ENCODE results near the gene TENM4. TPM values are rescaled to one million over a fixed set of nuclear protein-coding genes. Genes with fewer than 3 reads are reported as not detected.

Gene TENM4
- polyA plus RNA-seq, 3 donors = 0.31 to 1.7 TPM; not detected in 1

DNA sequence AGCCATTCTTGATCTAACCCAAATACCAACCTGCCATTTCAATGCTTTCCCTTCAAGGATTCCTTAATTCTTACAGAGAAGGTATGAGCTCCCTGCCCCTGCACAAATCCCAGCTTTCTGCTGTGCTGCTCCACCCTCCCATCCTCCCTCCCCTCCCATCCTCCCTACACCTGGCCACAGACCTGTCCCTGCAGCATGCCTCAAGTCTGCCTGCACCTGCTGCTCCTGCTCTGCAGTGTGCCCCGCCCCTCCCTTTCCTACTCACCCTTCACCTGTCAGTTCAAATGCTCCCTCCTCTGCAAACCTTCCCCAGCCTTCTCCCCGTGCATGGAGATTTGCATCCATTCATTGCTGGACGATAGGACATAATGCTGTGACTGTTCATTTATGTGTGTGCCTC, 726.3 kb downstream of the TENM4 start:
- Histone ChIP-seq H2AFZ (ENCODE audit: insufficient read depth, low read depth, low read length, poor library complexity, severe bottlenecking) (no peak overlapping the region), H4K20me1 (ENCODE audit: insufficient read depth, low read length) (no peaks in the 10 kb centered on the region), H3K36me3 (replicated peaks in 1 of 2; ENCODE audit: control insufficient read depth in 1 of 2, insufficient read depth in 2 of 2, low read length in 2 of 2) (no peaks in the 10 kb centered on the region), H3K4me2 (replicated peaks; ENCODE audit: extremely low read depth, low read length, poor library complexity, severe bottlenecking) (no peak overlapping the region), H3K27ac (ENCODE audit: low read depth in 1 of 2, low read length in 2 of 2) (no peak overlapping the region), H3K4me3 (replicated peaks in 1 of 3; ENCODE audit: low read depth in 2 of 3, low read length in 3 of 3) (no peak overlapping the region), H3K27me3 (ENCODE audit: control insufficient read depth in 2 of 2, insufficient read depth in 2 of 2, low read length in 2 of 2) (no peaks in the 10 kb centered on the region), H3K79me2 (ENCODE audit: insufficient read depth, low read length) (no peaks in the 10 kb centered on the region), H3K9ac (ENCODE audit: insufficient read depth, low read length, poor library complexity, severe bottlenecking) (no peak overlapping the region), H3K9me3 (replicated peaks in 1 of 2; ENCODE audit: control insufficient read depth in 1 of 2, insufficient read depth in 1 of 2, low read length in 2 of 2) (no peaks in the 10 kb centered on the region), H3K4me1 (ENCODE audit: control insufficient read depth in 1 of 2, insufficient read depth in 2 of 2, low read length in 2 of 2) (no peaks in the 10 kb centered on the region)
- WGBS (ENCODE audit: insufficient coverage) = 54% methylated on average over 1 of the region's 3 CpGs
- Mint-ChIP-seq H3K27me3 (ENCODE audit: low read depth in 3 of 3) (peaks cover 9 to 11% (median 10%) of the 10 kb centered on the region in 3 donors), H3K9me3 (no peaks in the 10 kb centered on the region), H3K27ac (no peak overlapping the region), H3K4me1 (no peaks in the 10 kb centered on the region), H3K4me3 (peak overlapping the region in 1 of 2 donors; percentile 32), H3K36me3 (no peaks in the 10 kb centered on the region)
- DNase-seq = no peak
- intact Hi-C loops (cut with micrococcal nuclease) = no loop called here
- TF ChIP-seq, protein P1, sequence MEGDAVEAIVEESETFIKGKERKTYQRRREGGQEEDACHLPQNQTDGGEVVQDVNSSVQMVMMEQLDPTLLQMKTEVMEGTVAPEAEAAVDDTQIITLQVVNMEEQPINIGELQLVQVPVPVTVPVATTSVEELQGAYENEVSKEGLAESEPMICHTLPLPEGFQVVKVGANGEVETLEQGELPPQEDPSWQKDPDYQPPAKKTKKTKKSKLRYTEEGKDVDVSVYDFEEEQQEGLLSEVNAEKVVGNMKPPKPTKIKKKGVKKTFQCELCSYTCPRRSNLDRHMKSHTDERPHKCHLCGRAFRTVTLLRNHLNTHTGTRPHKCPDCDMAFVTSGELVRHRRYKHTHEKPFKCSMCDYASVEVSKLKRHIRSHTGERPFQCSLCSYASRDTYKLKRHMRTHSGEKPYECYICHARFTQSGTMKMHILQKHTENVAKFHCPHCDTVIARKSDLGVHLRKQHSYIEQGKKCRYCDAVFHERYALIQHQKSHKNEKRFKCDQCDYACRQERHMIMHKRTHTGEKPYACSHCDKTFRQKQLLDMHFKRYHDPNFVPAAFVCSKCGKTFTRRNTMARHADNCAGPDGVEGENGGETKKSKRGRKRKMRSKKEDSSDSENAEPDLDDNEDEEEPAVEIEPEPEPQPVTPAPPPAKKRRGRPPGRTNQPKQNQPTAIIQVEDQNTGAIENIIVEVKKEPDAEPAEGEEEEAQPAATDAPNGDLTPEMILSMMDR (IDR thresholded peaks at IDR 0.05) = no peak

DNA sequence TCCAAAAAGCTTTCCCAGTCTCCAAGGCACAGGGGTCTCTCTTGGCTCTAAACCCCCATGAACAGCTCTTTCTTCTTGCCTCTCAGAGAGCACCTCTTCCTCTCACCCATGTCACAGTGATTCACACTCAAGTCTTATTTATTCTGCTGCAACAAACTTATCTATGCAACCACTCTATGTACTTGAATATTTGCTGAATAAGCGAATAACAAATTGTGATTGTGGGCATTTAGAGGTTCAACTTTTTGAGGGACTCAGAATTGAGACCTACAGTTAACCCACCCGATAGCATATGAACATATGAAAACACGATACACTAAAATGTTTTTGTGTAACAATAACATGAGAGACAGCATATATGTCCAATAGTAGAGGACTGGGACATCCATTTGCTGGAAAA, 729.1 kb downstream of the TENM4 start:
- H3K9me3 ChIP-seq (replicated peaks in 1 of 2; ENCODE audit: control insufficient read depth in 1 of 2, insufficient read depth in 1 of 2, low read length in 2 of 2) = no peaks in the 10 kb centered on the region
- no peaks in the 10 kb centered on the region for H3K79me2 ChIP-seq (ENCODE audit: insufficient read depth, low read length)
- H3K27me3 ChIP-seq (ENCODE audit: control insufficient read depth in 2 of 2, insufficient read depth in 2 of 2, low read length in 2 of 2) = no peaks in the 10 kb centered on the region
- TF ChIP-seq, protein P1 (IDR thresholded peaks at IDR 0.05) = no peak
- H2AFZ ChIP-seq (ENCODE audit: insufficient read depth, low read depth, low read length, poor library complexity, severe bottlenecking) = no peak overlapping the region
- no peak for DNase-seq
- H3K9me3 Mint-ChIP-seq = no peaks in the 10 kb centered on the region
- no peak overlapping the region for H3K27ac ChIP-seq (ENCODE audit: low read depth in 1 of 2, low read length in 2 of 2)
- peaks cover 4 to 8% (median 5%) of the 10 kb centered on the region in 3 donors for H3K27me3 Mint-ChIP-seq (ENCODE audit: low read depth in 3 of 3)
- H3K4me3 ChIP-seq (replicated peaks in 1 of 3; ENCODE audit: low read depth in 2 of 3, low read length in 3 of 3) = no peak overlapping the region
- H3K4me1 ChIP-seq (ENCODE audit: control insufficient read depth in 1 of 2, insufficient read depth in 2 of 2, low read length in 2 of 2) = no peaks in the 10 kb centered on the region
- intact Hi-C loops (cut with micrococcal nuclease) = no loop called here
- H3K4me2 ChIP-seq (replicated peaks; ENCODE audit: extremely low read depth, low read length, poor library complexity, severe bottlenecking) = no peak overlapping the region
- no peaks in the 10 kb centered on the region for H3K36me3 ChIP-seq (replicated peaks in 1 of 2; ENCODE audit: control insufficient read depth in 1 of 2, insufficient read depth in 2 of 2, low read length in 2 of 2)
- no peaks in the 10 kb centered on the region for H3K4me1 Mint-ChIP-seq
- no peaks in the 10 kb centered on the region for H3K36me3 Mint-ChIP-seq
- no peak overlapping the region for H3K4me3 Mint-ChIP-seq
- WGBS (ENCODE audit: insufficient coverage) = no CpG with 5 or more reads among the region's 3 CpGs
- no peaks in the 10 kb centered on the region for H4K20me1 ChIP-seq (ENCODE audit: insufficient read depth, low read length)
- no peak overlapping the region for H3K9ac ChIP-seq (ENCODE audit: insufficient read depth, low read length, poor library complexity, severe bottlenecking)
- H3K27ac Mint-ChIP-seq = no peak overlapping the region

Measured in CD14-positive monocyte (primary cell).